ENCODE results near the gene SOHLH2.

GRCh38 chr13:36131222-36131930 lies 83.0 kb downstream of the SOHLH2 start, which contains the start of gene DCLK1:
- TF ChIP-seq POLR2A (IDR thresholded peaks at IDR 0.05; ENCODE audit: low read length) (no peak), GATA1 (IDR thresholded peaks at IDR 0.05; ENCODE audit: low read depth, low read length) (no peak)
